NCI-H2227 (cell line): ENCODE results near the gene PCDH9.

ENCODE experiments used
- DNase-seq: peaks from one replicate; lab custom pipeline; 2025; ENCODE audit not compliant: unreplicated experiment; lab: John Stamatoyannopoulos, UW

The PCDH9 gene

DNA sequence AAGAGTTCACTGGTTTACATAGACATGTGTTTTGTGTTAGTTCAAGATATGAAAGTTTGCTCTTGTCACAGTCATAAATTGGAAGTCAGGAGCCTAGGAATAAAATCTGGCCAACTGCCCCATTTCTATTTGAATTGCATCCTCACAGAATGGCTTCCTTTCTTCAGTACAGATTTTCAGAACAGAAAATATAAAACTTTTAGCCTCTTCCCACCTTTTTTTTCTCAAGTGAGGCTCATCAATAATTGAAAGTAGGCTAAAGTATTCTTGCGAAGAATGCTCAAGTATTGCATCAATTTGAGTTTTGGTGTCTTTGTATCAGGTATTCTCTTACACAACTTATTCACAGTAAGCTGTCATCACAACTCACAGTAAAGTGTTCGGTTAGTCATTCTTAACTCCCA is 802.7 kb downstream of the PCDH9 start:
- DNase-seq = no peak

- no peak for DNase-seq
These were observed 804.4 kb downstream of the PCDH9 start for GRCh38 chr13:66425741-66426140.

- DNase-seq = no peak
These were observed 805.7 kb downstream of the PCDH9 start for GRCh38 chr13:66424422-66424821.

DNA sequence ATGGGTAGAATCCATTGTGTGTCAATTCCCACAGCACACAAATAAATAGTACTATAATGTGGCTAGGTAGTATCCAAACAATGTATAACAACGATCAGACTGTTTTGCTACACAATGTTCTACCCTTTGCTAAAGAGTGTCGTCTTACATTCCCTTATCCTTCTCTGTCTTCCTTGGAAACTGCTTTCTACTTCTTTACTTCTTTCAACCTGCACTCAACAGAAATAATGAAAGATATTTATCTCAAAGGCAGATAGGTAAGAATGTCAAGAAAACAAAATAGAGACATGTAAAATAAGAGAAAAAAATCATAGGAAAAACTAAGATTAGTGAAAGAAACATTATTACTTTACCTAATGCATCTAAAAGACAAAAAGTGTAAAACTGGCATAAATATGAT is 814.7 kb downstream of the PCDH9 start:
- no peak for DNase-seq

DNA sequence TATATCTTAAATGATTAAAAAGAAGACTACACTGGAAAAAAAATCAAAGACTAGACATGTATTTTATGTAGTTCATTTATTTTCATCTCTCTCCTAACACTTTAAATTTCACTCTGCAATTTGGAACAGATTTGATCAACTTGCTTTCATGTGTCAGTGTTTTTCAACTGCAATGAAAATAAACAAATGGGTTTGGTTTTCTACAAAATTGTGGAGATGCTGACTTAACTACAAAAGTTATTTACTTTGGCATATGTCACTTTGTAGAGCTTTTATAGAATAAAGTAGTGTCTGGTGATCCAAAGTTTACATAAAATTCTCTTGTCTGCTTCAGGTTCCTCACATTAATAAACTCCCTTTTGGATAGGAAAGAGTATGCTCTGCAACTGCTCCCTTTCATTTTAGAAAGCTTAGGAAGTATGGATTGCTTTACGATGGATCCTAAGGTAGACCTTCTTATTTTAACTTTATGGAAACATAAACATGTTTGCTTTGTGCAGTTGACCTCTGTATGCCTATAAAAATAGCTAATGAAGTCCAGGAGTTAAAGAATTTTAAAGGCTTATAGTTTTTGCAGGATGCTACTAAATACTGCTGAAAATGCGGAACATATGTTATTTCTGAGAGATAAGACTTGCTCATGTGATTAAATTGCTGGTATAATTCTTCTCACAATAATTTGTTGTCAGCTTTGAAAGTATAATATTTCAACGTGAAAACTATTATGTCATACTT is 815.9 kb downstream of the PCDH9 start:
- no peak for DNase-seq

- DNase-seq = no peak
These were observed 819.8 kb downstream of the PCDH9 start for GRCh38 chr13:66410314-66410713.

DNA sequence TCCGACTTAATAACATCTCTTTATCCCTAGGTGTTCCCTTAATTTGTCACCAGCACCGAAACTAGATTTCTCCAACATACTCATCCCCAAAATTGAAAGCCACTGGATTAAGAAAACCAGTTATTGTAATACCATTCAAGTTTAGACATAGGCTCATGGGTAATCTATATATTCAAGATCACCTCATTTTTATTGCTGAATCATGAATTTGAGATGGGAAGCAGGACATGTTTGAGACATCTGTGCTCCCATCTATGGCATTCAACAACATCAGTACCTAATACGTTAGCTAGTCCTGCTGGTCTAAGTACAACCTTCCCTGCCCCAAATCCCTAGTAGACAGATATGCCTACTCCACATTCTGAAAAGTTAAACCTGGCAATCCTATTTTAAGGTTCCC is 820.6 kb downstream of the PCDH9 start:
- DNase-seq = no peak

DNA sequence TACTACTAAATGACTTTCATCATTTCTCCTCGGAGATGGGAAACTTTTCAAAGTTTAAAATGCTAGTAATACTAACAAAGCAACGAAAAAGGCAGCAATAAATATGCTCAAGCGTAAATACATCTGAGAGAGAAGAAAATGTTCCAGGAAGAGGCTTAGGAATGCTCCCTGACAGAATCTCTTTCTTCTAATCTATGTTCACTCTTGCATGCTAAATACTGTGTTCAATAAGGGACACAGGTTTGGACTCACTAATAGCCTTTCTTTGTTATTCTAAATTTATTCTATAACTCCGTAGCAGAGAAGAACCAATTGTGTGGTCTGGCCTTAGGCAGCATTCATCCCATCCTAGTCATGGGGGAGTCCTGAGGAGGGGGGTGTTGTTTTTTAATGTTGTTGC is 823.0 kb downstream of the PCDH9 start:
- DNase-seq = no peak

DNA sequence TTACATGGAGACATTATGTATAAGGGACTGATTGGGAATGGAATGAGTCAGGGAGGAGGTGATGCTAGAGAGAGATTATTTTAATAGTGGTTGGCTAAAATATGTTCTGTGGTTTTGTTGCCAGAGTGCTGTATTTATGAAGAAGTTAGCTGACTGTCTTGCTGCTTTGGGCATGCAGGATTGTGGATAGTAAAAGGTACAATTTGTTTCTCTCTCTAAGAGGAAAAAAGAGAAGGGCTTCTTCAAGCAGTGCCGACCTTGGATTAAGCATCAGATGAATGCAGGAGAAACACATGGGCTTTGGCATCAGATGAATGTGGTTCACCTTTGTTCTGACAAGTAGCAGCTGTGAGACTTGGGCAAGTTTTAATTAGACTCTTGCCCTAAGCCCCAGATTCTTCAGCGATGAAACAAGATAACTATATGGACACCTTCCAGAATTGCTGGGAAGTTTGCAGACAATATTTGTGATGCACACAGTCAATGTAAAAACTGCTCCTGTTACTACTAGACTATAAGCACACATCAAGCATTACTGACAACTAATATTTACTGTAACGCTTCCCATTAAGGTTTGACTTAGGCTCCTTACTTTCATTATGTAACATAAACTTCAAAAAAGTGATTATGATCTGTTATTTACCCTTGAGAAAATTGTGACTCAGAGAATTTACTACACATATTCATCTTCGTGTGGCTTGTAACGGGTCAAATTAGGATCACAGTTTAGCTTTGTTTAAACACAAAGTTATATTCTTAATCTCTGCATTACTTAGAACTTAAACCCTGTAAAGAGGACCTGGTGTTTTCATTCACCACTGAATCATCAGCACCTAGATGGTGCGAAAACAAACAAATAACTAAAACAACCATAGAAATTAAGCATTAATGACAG is 824.0 kb downstream of the PCDH9 start:
- DNase-seq = no peak

- DNase-seq = no peak
These were observed 827.6 kb downstream of the PCDH9 start for GRCh38 chr13:66402546-66402945.

GRCh38 chr13:66402066-66402465 is 828.1 kb downstream of the PCDH9 start:
- no peak for DNase-seq

GRCh38 chr13:66400292-66400691 is 829.8 kb downstream of the PCDH9 start:
- DNase-seq = no peak

DNA sequence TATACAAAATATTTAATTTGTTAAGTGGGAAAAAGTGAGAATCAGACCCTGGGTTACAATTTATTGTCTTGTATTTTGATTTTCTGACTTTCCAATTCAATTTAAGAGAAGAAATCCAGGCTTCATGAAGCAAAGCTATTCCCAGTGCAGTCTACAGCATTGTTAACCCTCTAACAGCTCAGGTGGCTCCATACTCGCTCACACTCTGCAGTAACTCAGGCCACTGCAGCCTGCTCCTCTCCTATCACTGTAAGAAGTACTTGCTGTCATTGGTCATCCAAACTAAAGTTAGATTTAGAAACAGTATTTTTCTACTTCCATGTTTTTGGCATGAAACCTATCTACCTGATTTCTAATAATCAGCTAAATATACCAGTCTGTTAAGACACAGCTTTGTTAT is 830.3 kb downstream of the PCDH9 start:
- DNase-seq = no peak

DNA sequence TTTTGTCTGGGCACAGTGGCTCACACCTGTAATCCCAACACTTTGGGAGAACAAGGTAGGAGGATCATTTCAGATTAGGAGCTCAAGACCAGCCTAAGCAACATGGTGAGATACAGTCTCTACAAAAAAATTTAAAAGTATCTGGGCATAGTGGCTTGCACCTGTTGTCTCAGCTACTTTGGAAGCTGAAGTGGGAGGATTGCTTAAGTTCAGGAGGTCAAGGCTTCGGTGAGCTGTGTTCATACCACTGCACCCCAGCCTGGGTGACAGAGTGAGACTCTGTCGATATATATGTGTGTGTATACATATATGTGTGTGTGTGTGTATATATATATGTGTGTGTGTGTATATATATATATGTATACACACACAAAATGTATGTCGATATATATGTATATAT is 833.0 kb downstream of the PCDH9 start:
- DNase-seq = no peak

GRCh38 chr13:66391322-66391721 is 838.8 kb downstream of the PCDH9 start:
- no peak for DNase-seq

- no peak for DNase-seq
These were observed 851.2 kb downstream of the PCDH9 start for GRCh38 chr13:66378894-66379293.

GRCh38 chr13:66377569-66377968 is 852.6 kb downstream of the PCDH9 start:
- DNase-seq = no peak

- no peak for DNase-seq
These were observed 854.4 kb downstream of the PCDH9 start for GRCh38 chr13:66375756-66376155.

- DNase-seq = no peak
These were observed 860.5 kb downstream of the PCDH9 start for GRCh38 chr13:66369666-66370065.

- DNase-seq = no peak
These were observed 862.8 kb downstream of the PCDH9 start for GRCh38 chr13:66367356-66367755.

- DNase-seq = no peak
These were observed 865.0 kb downstream of the PCDH9 start for GRCh38 chr13:66365101-66365500.

DNA sequence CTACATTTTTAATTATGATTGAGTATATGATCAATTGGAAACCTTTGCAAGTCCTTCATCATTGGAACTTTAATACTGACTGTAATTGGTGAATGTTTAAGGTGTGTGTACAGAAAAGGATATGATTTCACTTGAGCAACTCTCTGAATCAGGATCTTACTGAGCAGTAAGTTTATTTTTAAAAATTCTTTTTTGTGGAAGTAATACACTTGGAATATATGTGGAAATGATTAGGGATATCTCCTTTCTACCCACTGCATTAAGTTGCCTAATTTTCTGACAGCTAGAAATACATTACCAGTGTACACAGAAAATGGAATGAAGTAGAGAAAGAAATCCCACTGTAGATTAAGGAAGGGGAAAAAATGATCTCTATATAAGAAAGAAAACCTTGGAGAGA is 865.8 kb downstream of the PCDH9 start:
- DNase-seq = no peak
